Measurements from ENCODE around the gene BORCS5.

The BORCS5 gene

GRCh38 chr12:12436831-12437345, 80.0 kb downstream of the BORCS5 start:
- no peak for DNase-seq

DNA sequence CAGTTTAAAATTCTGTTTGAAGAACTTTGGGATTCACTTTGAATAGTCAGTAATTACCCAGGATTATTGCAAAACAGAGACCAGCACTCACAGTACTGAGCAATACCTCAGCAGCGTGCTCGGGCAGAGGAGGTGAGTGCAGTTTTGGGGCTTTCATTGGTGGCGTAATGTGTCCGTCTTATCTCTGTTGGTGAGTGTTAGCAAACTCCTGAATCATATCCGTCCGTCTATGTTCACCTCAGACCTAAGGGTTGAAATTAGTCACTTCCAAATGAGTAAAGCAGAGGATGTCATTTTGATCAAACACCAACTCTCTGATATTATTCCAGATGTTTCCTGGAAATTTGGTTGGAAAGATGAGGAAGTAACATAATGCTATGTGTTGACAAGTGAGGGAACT, 82.8 kb downstream of the BORCS5 start:
- DNase-seq, result peak; percentile 46

DNA sequence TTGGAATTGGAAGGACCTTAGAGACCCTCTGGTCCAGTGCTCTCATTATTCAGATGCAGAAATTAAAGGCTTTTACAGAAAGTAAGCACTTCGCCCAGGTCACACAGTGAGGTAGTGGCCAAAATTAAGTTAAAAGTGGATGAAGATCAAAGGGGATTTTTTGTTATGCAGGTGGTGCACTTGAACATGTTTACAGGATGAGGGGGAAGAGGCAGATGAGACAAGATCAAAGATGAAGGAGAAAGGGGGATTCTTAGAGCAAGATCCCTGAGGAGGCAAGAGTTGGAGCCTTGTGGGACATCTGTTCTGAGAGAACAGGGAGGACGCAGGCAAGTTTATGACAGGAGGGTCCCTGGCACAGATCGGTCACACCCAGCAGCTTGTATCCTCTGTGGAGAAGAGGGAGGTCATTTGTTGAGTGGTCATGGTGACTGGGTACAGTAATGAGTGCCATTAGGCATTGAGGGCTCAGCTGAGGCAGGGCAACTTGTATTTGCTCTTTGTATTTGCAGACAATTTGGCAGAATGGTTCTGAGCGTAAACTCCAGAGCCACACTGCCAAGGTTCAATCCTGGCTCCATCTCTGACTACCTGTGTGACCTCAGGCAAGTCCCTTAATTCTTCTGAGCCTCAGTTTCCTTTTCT, 84.0 kb downstream of the BORCS5 start:
- DNase-seq, result no peak

GRCh38 chr12:12441429-12441807, 84.5 kb downstream of the BORCS5 start:
- no peak for DNase-seq

- peak; percentile 82 for DNase-seq
Measured at GRCh38 chr12:12441843-12442461, 85.1 kb downstream of the BORCS5 start.

DNA sequence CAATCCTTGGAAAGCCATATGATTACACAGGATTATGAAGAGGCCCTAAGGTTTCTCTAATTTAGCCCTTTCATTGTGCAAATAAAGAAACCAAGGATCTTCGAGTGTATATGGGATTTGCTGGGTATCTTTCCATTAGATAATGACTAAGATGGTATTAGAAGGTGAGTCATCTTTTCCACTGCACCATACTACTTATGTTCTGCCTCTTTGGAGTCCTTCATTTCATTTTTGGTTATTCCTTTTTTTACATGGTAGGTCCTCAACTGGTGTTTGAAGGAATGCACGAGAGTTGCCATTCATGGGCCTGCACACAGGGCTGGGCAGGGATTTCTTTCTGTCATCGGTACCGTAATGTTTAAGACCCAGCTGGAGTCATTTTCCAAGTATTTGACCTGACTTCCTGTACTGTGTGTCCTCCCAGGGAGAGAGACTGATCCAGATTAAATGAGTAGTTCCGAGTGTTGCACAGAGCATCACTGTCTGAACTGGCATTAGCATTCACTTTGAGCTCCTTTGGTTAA, 85.7 kb downstream of the BORCS5 start:
- no peak for DNase-seq

DNA sequence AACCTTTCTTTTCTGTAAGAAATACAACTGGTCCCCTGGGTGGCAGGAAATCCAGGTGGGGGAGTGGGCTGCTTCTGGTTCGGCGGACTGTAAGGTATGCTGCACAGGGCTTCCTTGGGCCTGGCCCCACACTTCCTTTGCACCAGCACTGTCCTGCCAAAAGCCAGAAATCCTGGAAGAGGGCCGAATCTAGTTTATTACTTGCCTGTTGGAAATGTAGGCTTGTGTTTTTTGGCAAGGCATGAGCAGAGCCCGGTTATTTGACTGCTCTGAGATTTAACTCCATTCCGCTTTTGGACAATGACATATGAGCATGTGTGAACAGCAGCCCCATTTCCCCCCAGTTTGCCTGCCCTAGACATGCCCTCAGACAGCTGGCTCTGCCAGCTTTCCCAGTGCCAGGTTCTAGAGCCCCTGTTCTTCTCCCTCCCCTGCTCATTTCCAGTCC, 86.6 kb downstream of the BORCS5 start:
- no peak for DNase-seq

- DNase-seq, result no peak
Measured at GRCh38 chr12:12445165-12445881, 88.4 kb downstream of the BORCS5 start.

DNA sequence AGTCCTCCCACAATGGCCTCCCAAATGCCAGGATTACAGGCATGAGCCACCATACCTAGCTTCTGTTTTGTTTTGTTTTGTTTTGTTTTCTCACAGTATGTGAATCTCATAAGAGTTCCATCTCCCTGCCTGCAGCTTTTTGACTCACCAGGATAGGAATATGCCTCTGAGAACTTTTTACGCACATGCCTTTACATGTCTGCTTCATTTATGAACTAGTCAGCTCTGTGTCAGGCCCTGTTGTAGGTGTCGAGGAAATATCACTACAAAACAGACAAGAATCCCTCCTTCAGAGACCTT, 89.0 kb downstream of the BORCS5 start:
- DNase-seq, result no peak

GRCh38 chr12:12446786-12447185, 89.9 kb downstream of the BORCS5 start:
- DNase-seq, result no peak

DNA sequence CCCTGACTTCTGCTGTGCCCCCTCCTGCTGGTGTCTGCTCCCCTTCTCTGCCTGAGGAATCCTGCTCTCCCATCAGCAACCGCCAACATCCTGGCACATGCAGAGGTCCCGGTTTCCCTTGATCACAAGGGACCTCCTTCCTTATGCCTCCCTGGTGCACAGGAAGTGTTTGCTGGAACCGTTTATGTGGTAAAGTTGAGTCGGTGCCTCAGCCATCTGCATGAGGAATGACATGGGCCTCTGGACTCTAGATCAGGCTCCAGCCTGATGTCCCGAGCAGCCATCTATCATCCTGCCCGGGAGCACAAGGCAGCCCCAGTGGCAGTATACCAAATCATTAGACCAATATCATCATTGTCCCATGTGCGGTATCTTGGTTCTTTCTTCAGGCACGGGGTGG, 90.4 kb downstream of the BORCS5 start:
- DNase-seq, result no peak

- no peak for DNase-seq
Measured at GRCh38 chr12:12447837-12448236, 91.0 kb downstream of the BORCS5 start.

GRCh38 chr12:12449533-12450025, 92.7 kb downstream of the BORCS5 start:
- no peak for DNase-seq

- DNase-seq, result no peak
Measured at GRCh38 chr12:12450043-12450471, 93.2 kb downstream of the BORCS5 start.

DNA sequence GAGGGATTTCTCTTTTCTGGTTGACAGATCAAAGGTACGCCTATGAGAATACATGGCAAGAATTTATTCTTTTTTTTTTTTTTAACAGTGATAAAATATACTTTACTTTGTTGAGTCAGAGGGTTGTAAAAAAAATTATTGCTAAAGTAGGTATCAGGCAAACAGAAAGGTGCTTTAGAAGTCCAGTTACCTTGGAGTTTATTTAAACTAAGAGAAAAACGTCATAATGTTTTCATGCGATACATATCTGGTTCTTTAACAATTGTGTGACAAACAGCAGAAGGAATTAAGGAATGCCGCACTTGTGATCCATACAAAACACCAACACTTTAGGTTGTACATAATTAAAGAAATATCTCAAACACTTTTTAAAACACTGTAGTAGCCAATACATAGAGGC, 94.2 kb downstream of the BORCS5 start:
- no peak for DNase-seq

GRCh38 chr12:12452326-12452902, 95.5 kb downstream of the BORCS5 start:
- no peak for DNase-seq

DNA sequence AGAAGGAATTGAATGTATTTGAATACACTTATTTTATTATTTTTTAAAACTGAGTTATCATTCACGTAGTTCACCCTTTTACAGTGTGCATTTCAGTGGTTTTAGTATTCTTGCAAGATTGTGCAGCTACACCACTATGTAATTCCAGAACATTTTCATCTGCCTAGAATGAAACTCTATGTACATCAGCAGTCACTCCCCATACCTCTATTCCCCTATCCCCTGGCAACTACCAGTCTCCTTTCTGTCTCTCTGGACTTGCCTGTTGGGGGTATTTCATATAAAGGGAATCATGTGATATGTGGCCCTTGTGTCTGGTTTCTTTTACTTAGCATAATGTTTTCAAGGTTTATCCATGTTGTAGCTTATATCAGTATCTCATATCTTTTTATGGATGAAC, 96.8 kb downstream of the BORCS5 start:
- no peak for DNase-seq

DNA sequence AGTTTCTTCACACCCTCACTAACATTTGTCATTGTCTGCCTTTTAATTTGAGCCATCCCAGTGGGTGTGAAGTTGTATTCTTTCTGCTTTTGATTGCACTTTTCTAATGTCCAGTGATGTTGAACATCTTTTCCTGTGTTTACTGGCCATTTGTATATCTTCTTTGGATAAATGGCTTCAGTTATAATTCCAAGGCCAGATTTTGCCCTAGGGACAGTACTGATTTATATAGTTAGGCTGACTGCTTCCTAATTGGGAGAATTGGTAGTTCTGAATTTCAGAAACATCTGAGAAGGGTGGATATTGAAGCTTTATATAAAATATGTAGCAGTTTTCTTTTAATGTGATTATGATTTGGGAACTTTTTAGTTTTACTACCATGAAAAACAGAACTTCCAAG, 97.4 kb downstream of the BORCS5 start:
- DNase-seq, result no peak

- peak; percentile 43 for DNase-seq
Measured at GRCh38 chr12:12456637-12457036, 99.8 kb downstream of the BORCS5 start.

- DNase-seq, result no peak
Measured at GRCh38 chr12:12460935-12461922, 104.4 kb downstream of the BORCS5 start.

DNA sequence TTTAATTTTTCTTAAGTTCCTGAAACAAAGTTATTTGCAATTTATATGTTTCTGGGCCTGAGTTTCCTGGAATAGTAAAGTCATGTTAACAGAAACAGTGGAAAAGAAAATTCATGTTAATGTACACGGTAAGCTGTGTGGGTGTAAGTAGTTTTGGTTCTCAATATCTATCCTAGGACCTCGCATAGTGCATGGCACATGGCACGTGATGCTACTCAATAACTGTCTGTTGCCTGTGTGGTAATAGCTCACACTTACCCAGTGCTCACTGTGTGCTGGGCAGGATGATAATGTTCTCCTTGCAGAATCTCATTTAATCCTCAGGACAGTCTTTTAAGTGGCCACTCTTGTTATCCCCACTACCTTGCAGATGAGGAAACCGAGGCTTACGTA, 105.0 kb downstream of the BORCS5 start:
- DNase-seq, result no peak

GRCh38 chr12:12465522-12465921, 108.6 kb downstream of the BORCS5 start:
- DNase-seq, result no peak

All from central memory CD4-positive, alpha-beta T cell (primary cell).